ENCODE measurements around the gene ZNF500. TPM values are rescaled to one million over a fixed set of nuclear protein-coding genes. Genes with fewer than 3 reads are reported as not detected.

Gene ZNF500
- total RNA-seq, 1 experiment from 2014 or later: 18.3 TPM

DNA sequence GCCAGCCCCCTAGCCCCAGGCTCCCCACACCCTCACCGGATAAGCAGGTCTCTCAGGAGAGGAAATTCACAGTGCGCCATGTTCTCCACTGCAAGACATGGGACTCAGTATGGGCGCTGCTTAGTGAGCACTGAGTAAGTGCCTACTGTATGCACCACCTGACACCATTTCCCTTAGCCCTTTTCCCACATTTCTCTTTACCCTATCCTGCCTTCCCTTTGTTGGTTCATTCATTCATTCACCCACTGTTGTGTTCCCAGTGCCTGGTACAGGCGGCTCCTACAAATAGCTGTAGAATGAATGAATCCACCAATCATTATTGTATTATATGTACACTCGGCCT is 11.1 kb upstream of the ZNF500 start:
- no peak overlapping the region for H3K4me3 Mint-ChIP-seq
- TF ChIP-seq, protein P1, sequence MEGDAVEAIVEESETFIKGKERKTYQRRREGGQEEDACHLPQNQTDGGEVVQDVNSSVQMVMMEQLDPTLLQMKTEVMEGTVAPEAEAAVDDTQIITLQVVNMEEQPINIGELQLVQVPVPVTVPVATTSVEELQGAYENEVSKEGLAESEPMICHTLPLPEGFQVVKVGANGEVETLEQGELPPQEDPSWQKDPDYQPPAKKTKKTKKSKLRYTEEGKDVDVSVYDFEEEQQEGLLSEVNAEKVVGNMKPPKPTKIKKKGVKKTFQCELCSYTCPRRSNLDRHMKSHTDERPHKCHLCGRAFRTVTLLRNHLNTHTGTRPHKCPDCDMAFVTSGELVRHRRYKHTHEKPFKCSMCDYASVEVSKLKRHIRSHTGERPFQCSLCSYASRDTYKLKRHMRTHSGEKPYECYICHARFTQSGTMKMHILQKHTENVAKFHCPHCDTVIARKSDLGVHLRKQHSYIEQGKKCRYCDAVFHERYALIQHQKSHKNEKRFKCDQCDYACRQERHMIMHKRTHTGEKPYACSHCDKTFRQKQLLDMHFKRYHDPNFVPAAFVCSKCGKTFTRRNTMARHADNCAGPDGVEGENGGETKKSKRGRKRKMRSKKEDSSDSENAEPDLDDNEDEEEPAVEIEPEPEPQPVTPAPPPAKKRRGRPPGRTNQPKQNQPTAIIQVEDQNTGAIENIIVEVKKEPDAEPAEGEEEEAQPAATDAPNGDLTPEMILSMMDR (conservative IDR thresholded peaks at IDR 0.05): no peak
- H4K91ac ChIP-seq (ENCODE audit: insufficient read length, low read depth, low read length): no peak overlapping the region
- no peaks in the 10 kb centered on the region for H3K4me1 Mint-ChIP-seq
- H3K9me3 ChIP-seq (ENCODE audit: control insufficient read depth, low read depth, low read length): no peaks in the 10 kb centered on the region
- no peak overlapping the region for H3K27ac ChIP-seq (ENCODE audit: insufficient read length, low read depth, low read length)
- H3K4me1 ChIP-seq (ENCODE audit: insufficient read depth, low read length): no peaks in the 10 kb centered on the region
- H4K20me1 ChIP-seq (ENCODE audit: control insufficient read depth, insufficient read depth, insufficient read length): no peaks in the 10 kb centered on the region
- H3K79me1 ChIP-seq (ENCODE audit: insufficient read depth, low read depth, low read length, poor library complexity, severe bottlenecking): no peaks in the 10 kb centered on the region
- H3K4ac ChIP-seq (ENCODE audit: low read depth, low read length): no peak overlapping the region
- H3K27ac Mint-ChIP-seq: no peak overlapping the region
- H3K27me3 ChIP-seq (ENCODE audit: insufficient read depth, low read length): no peaks in the 10 kb centered on the region; the same call in 1 of the 2 replicates
- no peaks in the 10 kb centered on the region; the same call in none of the 2 replicates for H3K27me3 Mint-ChIP-seq (ENCODE audit: low read depth)
- H3K36me3 Mint-ChIP-seq (ENCODE audit: insufficient read depth in 1 of 3, low read depth in 3 of 3): no peaks in the 10 kb centered on the region
- no peaks in the 10 kb centered on the region; a peak in 2 of 5 replicates for H3K9me3 Mint-ChIP-seq
- no peaks in the 10 kb centered on the region for H3K79me2 ChIP-seq (ENCODE audit: insufficient read depth, low read length)
- H3K23me2 ChIP-seq (ENCODE audit: insufficient read length, low read depth, low read length, poor library complexity, severe bottlenecking): no peaks in the 10 kb centered on the region
- no peak overlapping the region for H3K4me2 ChIP-seq (ENCODE audit: insufficient read depth, insufficient read length, low read length)
- no peak overlapping the region for H3K56ac ChIP-seq (ENCODE audit: insufficient read length, low read depth, low read length)
- H2BK12ac ChIP-seq (ENCODE audit: insufficient read length, low read depth, low read length): no peak overlapping the region
- no peak overlapping the region for H4K5ac ChIP-seq (ENCODE audit: insufficient read length, low read depth, low read length)
- no peak overlapping the region for H2BK120ac ChIP-seq (ENCODE audit: low read depth, low read length, poor library complexity, severe bottlenecking)
- H3K23ac ChIP-seq (ENCODE audit: insufficient read length, low read depth, low read length): no peak overlapping the region
- H3K9ac ChIP-seq (ENCODE audit: extremely low read depth, insufficient read length, low read length): no peak overlapping the region
- no peak overlapping the region for H3T11ph ChIP-seq (ENCODE audit: low read length)
- WGBS (ENCODE audit: extremely low coverage, insufficient read length, low lambda C conversion rate): no CpG with 5 or more reads among the region's 5 CpGs
- DNase-seq: no peak
- no peak overlapping the region for H3K14ac ChIP-seq (ENCODE audit: insufficient read depth, low read length)
- H2BK5ac ChIP-seq (ENCODE audit: insufficient read length, low read length): no peak overlapping the region
- H3K18ac ChIP-seq (ENCODE audit: insufficient read length, low read depth, low read length): no peak overlapping the region
- H2AFZ ChIP-seq (ENCODE audit: low read length): no peak overlapping the region
- no peak overlapping the region for H2BK15ac ChIP-seq (ENCODE audit: low read depth, low read length)
- H2AK5ac ChIP-seq (ENCODE audit: insufficient read length, low read length): no peak overlapping the region
- H4K8ac ChIP-seq (replicated peaks; ENCODE audit: insufficient read length, low read depth, low read length): no peak overlapping the region
- H2BK20ac ChIP-seq (ENCODE audit: low read depth, low read length, poor library complexity, severe bottlenecking): no peak overlapping the region

All from H9 (cell line).